MM.1S (cell line): Measurements from ENCODE around the gene GMCL2.

Source experiments
- DNase-seq: peaks from one replicate; pipeline ENCODE4 v3.0.0-alpha.2; 2015
- H2AFZ ChIP-seq: fragments of 300-600 bp; sonication (generic); 2 replicates; pipeline ENCODE4 v1.6.0; 2016; ENCODE audit warnings: antibody characterized with exemption, low read length
- H3F3A ChIP-seq: fragments of 300-600 bp; sonication (generic); 2 replicates; pipeline ENCODE4 v1.6.1; 2016; ENCODE audit warnings: mild to moderate bottlenecking, antibody characterized with exemption, low read length, moderate library complexity, mixed read lengths; ENCODE audit not compliant: insufficient read depth
- H3K27ac ChIP-seq: fragments of 300-600 bp; sonication (generic); 2 replicates; pipeline ENCODE4 v1.5.1; 2016; ENCODE audit warnings: mild to moderate bottlenecking, low read length
- H3K27me3 ChIP-seq: fragments of 300-600 bp; sonication (generic); replicated peaks from 2 replicates; pipeline ENCODE4 v1.6.0; 2016; ENCODE audit warnings: low read length; ENCODE audit not compliant: insufficient read depth
- H3K36me3 ChIP-seq: fragments of 300-600 bp; sonication (generic); replicated peaks from 2 replicates; pipeline ENCODE4 v1.6.1; 2016; ENCODE audit warnings: mild to moderate bottlenecking, low read length, mixed read lengths; ENCODE audit not compliant: insufficient read depth
- H3K4me1 ChIP-seq: fragments of 300-600 bp; sonication (generic); 2 replicates; pipeline ENCODE4 v1.6.1; 2016; ENCODE audit warnings: low read length, mixed read lengths
- H3K4me2 ChIP-seq: fragments of 300-600 bp; sonication (generic); 2 replicates; pipeline ENCODE4 v1.6.0; 2016; ENCODE audit warnings: low read depth, low read length
- H3K4me3 ChIP-seq: fragments of 300-600 bp; sonication (generic); 2 replicates; pipeline ENCODE4 v1.5.1; 2016; ENCODE audit warnings: low read length, mixed read lengths
- H3K79me2 ChIP-seq: fragments of 300-600 bp; sonication (generic); 2 replicates; pipeline ENCODE4 v1.6.1; 2016; ENCODE audit warnings: mixed run types, low read length, mixed read lengths
- H3K9ac ChIP-seq: fragments of 300-600 bp; sonication (generic); 2 replicates; pipeline ENCODE4 v1.6.1; 2016; ENCODE audit warnings: low read length, mixed read lengths
- H3K9me2 ChIP-seq: fragments of 300-600 bp; sonication (generic); replicated peaks from 2 replicates; pipeline ENCODE4 v1.6.1; 2016; ENCODE audit warnings: mild to moderate bottlenecking, low read length, mixed read lengths; ENCODE audit not compliant: insufficient read depth
- H3K9me3 ChIP-seq: fragments of 300-600 bp; sonication (generic); replicated peaks from 2 replicates; pipeline ENCODE4 v1.6.1; 2016; ENCODE audit warnings: mild to moderate bottlenecking, low read length, mixed read lengths; ENCODE audit not compliant: insufficient read depth
- H4K20me1 ChIP-seq: fragments of 300-600 bp; sonication (generic); 2 replicates; pipeline ENCODE4 v1.6.1; 2016; ENCODE audit warnings: mild to moderate bottlenecking, low read length, moderate library complexity, mixed read lengths; ENCODE audit not compliant: insufficient read depth
- EZH2 ChIP-seq: fragments of 300-600 bp; sonication (generic); optimal IDR thresholded peaks from 2 replicates; pipeline ENCODE3; 2017; ENCODE audit warnings: low read depth, mild to moderate bottlenecking, antibody characterized with exemption, low read length, mixed read lengths
- EZH2phosphoT487 ChIP-seq: fragments of 300-600 bp; sonication (generic); IDR thresholded peaks from 2 replicates; pipeline ENCODE4 v1.6.1; 2018; ENCODE audit warnings: antibody characterized with exemption, low read length
- TF ChIP-seq, protein P1 (sequence below): fragments of 300-600 bp; sonication (generic); IDR thresholded peaks from 2 replicates; pipeline ENCODE4 v1.5.1; 2016; ENCODE audit warnings: antibody characterized with exemption, low read length, mixed read lengths

The GMCL2 gene

DNA sequence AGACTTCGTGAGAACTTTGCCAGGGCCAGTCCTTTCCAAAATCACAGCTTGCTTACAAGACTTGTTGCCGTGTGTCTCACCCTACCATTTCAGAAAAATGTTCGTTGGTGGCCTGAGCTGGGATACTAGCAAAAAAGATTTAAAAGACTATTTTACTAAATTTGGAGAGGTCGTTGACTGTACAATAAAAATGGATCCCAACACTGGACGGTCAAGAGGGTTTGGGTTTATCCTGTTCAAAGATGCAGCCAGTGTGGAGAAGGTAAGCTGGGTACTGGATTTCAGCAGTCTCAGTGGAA, 18.5 kb upstream of the GMCL2 start:
- Histone ChIP-seq H3K27ac (no peak overlapping the region), H3F3A (peaks cover 30% of the 10 kb centered on the region), H3K79me2 (peaks cover 66% of the 10 kb centered on the region), H3K9me2 (no peaks in the 10 kb centered on the region), H2AFZ (no peak overlapping the region), H3K4me1 (peaks cover 13% of the 10 kb centered on the region), H3K36me3 (peaks cover 41% of the 10 kb centered on the region), H3K9me3 (no peaks in the 10 kb centered on the region), H4K20me1 (peaks cover 50% of the 10 kb centered on the region), H3K9ac (peak overlapping the region; percentile 89; the same call in 1 of the 2 replicates), H3K4me2 (peak overlapping the region; percentile 94), H3K4me3 (peak overlapping the region; percentile 74), H3K27me3 (no peaks in the 10 kb centered on the region)
- no peak for TF ChIP-seq EZH2phosphoT487
- TF ChIP-seq, protein P1, sequence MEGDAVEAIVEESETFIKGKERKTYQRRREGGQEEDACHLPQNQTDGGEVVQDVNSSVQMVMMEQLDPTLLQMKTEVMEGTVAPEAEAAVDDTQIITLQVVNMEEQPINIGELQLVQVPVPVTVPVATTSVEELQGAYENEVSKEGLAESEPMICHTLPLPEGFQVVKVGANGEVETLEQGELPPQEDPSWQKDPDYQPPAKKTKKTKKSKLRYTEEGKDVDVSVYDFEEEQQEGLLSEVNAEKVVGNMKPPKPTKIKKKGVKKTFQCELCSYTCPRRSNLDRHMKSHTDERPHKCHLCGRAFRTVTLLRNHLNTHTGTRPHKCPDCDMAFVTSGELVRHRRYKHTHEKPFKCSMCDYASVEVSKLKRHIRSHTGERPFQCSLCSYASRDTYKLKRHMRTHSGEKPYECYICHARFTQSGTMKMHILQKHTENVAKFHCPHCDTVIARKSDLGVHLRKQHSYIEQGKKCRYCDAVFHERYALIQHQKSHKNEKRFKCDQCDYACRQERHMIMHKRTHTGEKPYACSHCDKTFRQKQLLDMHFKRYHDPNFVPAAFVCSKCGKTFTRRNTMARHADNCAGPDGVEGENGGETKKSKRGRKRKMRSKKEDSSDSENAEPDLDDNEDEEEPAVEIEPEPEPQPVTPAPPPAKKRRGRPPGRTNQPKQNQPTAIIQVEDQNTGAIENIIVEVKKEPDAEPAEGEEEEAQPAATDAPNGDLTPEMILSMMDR = no peak
- TF ChIP-seq EZH2 = no peak
- no peak for DNase-seq

DNA sequence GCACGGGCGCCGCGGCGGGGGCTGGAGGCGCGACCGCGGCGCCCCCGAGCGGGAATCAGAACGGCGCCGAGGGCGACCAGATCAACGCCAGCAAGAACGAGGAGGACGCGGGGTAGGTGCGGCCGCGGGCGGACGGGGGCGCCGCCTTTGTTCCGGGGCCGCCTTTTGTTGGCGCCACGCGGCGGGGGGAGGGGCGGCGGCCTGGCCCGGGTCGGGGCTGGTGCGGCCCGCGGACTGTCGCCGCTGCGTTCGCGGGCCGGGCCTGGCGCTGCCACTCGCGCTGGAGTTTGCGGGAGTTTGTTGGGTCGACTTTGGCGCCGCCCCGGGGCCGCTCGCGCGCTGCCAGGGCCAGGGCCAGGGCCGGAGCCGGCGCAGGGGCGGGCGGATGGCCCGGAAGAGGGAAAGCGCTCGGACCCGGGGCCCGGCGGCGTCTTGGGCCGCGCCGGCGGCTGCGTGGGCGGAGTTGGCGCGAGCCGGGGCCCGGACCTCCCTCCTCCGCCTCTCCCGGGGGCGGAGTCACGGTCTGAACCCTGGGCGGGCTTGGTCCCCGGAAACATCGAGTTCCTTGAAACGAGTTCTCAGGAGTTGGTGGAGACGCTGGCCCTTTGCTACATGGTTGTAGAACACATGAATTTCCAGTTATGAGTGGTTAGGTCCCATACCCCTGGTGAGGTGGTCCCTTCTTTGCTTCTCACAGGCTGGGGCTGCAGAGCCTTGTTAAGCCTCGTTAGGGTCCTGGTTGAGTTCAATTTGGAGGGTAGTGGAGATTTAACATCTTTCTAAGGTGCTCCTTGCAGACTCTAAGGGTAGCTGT, 18.0 kb upstream of the GMCL2 start:
- peak overlapping the region; percentile 94 for H3K4me2 ChIP-seq
- no peaks in the 10 kb centered on the region for H3K27me3 ChIP-seq
- H3K79me2 ChIP-seq = peaks cover 60% of the 10 kb centered on the region
- H3K36me3 ChIP-seq = peaks cover 35% of the 10 kb centered on the region
- peaks cover 13% of the 10 kb centered on the region for H3K4me1 ChIP-seq
- peak; percentile 72 for DNase-seq
- H3K9me2 ChIP-seq = no peaks in the 10 kb centered on the region
- H3K9ac ChIP-seq = peak overlapping the region; percentile 89
- H3K4me3 ChIP-seq = peak overlapping the region; percentile 89
- peak overlapping the region; percentile 72; the same call in 1 of the 2 replicates for H3K27ac ChIP-seq
- no peaks in the 10 kb centered on the region for H3K9me3 ChIP-seq
- TF ChIP-seq EZH2phosphoT487 (no peak), EZH2 (no peak)
- TF ChIP-seq, protein P1 = no peak
- H2AFZ ChIP-seq = no peak overlapping the region
- peaks cover 25% of the 10 kb centered on the region for H3F3A ChIP-seq
- H4K20me1 ChIP-seq = peaks cover 48% of the 10 kb centered on the region

DNA sequence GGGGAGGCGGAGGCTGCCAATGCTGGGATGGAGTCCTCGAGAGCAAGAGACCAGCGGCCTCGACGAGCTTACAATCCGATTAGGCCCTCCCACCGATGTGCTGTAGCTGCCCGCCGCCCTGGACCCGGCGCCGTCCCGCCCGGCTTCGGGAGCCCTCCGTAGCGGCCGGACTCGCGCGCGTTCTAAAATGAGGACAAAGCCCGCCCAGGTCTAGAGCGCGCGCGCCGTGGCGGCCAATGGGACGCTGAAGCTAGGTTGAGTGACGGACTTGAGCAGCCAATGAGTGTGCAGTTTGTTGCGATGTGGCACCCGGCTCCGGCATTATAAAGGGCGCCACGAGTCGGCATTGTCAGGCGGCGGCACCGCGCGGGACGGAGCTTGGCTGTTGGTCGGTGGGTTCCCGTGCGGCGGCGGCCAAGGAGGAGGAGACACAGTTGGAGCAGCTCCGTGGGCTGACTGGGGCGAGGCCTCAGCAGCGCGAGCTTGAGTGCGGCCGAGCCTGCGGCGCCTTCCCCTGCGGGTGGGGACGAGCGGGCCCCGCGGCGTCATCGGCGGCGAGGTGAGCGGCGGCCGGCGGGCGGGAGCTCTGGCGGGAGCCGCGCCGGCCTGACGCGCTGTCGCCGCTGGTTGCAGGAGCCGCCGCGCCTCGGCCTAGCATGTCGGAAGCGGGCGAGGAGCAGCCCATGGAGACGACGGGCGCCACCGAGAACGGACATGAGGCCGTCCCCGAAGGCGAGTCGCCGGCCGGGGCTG, 17.2 kb upstream of the GMCL2 start, which contains the start of gene HNRNPAB:
HNRNPAB (plus strand) TSS at position 352 of the 753 bp plus-strand sequence; CDS start at position 657, 305 bp downstream.
- peaks cover 52% of the 10 kb centered on the region for H3K79me2 ChIP-seq
- H3K9ac ChIP-seq = peak within 1 kb of the TSS; percentile 89
- H3K9me2 ChIP-seq = no peaks in the 10 kb centered on the region
- peaks cover 13% of the 10 kb centered on the region for H3K4me1 ChIP-seq
- peak within 1 kb of the TSS; percentile 89 for H3K4me3 ChIP-seq
- no peak for TF ChIP-seq EZH2phosphoT487
- TF ChIP-seq EZH2 = no peak
- TF ChIP-seq, protein P1 = no peak
- H3F3A ChIP-seq = peaks cover 21% of the 10 kb centered on the region
- peaks cover 27% of the 10 kb centered on the region for H3K36me3 ChIP-seq
- peaks cover 40% of the 10 kb centered on the region for H4K20me1 ChIP-seq
- DNase-seq = peak; percentile 95
- peak within 1 kb of the TSS; percentile 97 for H2AFZ ChIP-seq
- no peaks in the 10 kb centered on the region for H3K27me3 ChIP-seq
- peak within 1 kb of the TSS; percentile 72; the same call in 1 of the 2 replicates for H3K27ac ChIP-seq
- H3K9me3 ChIP-seq = no peaks in the 10 kb centered on the region
- peak within 1 kb of the TSS; percentile 98 for H3K4me2 ChIP-seq
